ENCODE results near the gene CHN2.

DNA sequence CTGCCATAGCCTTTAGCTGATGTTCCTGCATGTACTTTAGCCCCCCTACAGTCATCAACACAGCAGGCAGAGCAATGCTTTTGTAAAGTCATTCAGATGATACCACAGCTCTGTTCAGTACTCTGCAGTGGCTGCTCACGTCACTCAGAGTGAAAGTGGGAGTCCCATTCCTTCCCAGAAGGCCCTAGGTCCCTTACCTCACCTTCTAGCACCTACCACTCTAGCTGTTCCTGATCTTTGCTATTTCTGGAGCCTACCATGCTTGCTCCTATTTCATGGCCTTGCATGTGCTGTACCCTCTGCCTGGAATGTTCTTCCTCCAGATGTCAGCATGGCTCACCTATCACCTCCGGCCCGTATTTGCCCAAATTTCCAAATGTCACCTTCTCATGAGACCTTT lies 274.7 kb downstream of the CHN2 start:
- TF ChIP-seq, protein P1, sequence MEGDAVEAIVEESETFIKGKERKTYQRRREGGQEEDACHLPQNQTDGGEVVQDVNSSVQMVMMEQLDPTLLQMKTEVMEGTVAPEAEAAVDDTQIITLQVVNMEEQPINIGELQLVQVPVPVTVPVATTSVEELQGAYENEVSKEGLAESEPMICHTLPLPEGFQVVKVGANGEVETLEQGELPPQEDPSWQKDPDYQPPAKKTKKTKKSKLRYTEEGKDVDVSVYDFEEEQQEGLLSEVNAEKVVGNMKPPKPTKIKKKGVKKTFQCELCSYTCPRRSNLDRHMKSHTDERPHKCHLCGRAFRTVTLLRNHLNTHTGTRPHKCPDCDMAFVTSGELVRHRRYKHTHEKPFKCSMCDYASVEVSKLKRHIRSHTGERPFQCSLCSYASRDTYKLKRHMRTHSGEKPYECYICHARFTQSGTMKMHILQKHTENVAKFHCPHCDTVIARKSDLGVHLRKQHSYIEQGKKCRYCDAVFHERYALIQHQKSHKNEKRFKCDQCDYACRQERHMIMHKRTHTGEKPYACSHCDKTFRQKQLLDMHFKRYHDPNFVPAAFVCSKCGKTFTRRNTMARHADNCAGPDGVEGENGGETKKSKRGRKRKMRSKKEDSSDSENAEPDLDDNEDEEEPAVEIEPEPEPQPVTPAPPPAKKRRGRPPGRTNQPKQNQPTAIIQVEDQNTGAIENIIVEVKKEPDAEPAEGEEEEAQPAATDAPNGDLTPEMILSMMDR (IDR thresholded peaks at IDR 0.05; ENCODE audit: low read depth, low read length): no peak
- no peak for TF ChIP-seq POLR2A (IDR thresholded peaks at IDR 0.05; ENCODE audit: extremely low read depth, insufficient read length)
